ENCODE results near the gene RNF225. TPM values are rescaled to one million over a fixed set of nuclear protein-coding genes. Genes with fewer than 3 reads are reported as not detected.

Gene RNF225
- total and polyA plus RNA-seq, 2 of the 13 experiments (the other 11 are each of a cell fraction or from before 2014, with no cell fraction given), result not detected

GRCh38 chr19:58352760-58353671 is 42.4 kb upstream of the RNF225 start, which contains the start of gene A1BG (continued):
- TF ChIP-seq SALL1 (CRISPR knock-in tag; IDR thresholded peaks at IDR 0.05) (peak; percentile 96), FOXP1 (IDR thresholded peaks at IDR 0.05) (no peak), FOXP1 (CRISPR knock-in tag; IDR thresholded peaks at IDR 0.05) (peak; percentile 44; the same call in 1 of the 2 replicates), ZBTB21 (CRISPR knock-in tag; IDR thresholded peaks at IDR 0.05) (no peak), ZNF234 (CRISPR knock-in tag; conservative IDR thresholded peaks at IDR 0.05) (no peak), ZNF501 (CRISPR knock-in tag; IDR thresholded peaks at IDR 0.05) (0 out of 2 replicates have a peak, but pooled peaks have one; percentile 12), SNRNP70 (IDR thresholded peaks at IDR 0.05; ENCODE audit: low read depth, low read length) (no peak), TARDBP (CRISPR knock-in tag; IDR thresholded peaks at IDR 0.05) (no peak), SMAD9 (CRISPR knock-in tag; IDR thresholded peaks at IDR 0.05) (no peak), ZNF460 (CRISPR knock-in tag; IDR thresholded peaks at IDR 0.05; ENCODE audit: borderline replicate concordance) (no peak), HOXA7 (CRISPR knock-in tag; IDR thresholded peaks at IDR 0.05) (no peak), ZNF839 (CRISPR knock-in tag; IDR thresholded peaks at IDR 0.05; ENCODE audit: borderline replicate concordance) (no peak), WIZ (CRISPR knock-in tag; IDR thresholded peaks at IDR 0.05) (no peak), POLR2A (IDR thresholded peaks at IDR 0.05; ENCODE audit: insufficient read depth in 1 of 2, low read depth in 2 of 2, low read length in 2 of 2) (peak in 1 of 2 experiments; percentile 75; a peak in 2 of 4 replicates), IRF1 (CRISPR knock-in tag; IDR thresholded peaks at IDR 0.05; ENCODE audit: low read depth) (no peak), ZNF143 (CRISPR knock-in tag; IDR thresholded peaks at IDR 0.05) (0 out of 2 replicates have a peak, but pooled peaks have one; percentile 19), HNRNPK (IDR thresholded peaks at IDR 0.05; ENCODE audit: low read depth, low read length, poor library complexity, severe bottlenecking) (no peak), PHF8 (CRISPR knock-in tag; IDR thresholded peaks at IDR 0.05) (peak; percentile 35), RARA (CRISPR knock-in tag; IDR thresholded peaks at IDR 0.05) (peak; percentile 92), KDM6A (CRISPR knock-in tag; IDR thresholded peaks at IDR 0.05; ENCODE audit: low read depth) (peak; percentile 79), ZNF746 (CRISPR knock-in tag; IDR thresholded peaks at IDR 0.05) (peak; percentile 72; the same call in 1 of the 2 replicates), FOXA3 (CRISPR knock-in tag; IDR thresholded peaks at IDR 0.05) (peak; percentile 60), ZNF367 (CRISPR knock-in tag; IDR thresholded peaks at IDR 0.05; ENCODE audit: borderline replicate concordance) (no peak), ZC3H13 (CRISPR knock-in tag; IDR thresholded peaks at IDR 0.05) (no peak; the same call in 1 of the 2 replicates)
- TF ChIP-seq, protein P1, sequence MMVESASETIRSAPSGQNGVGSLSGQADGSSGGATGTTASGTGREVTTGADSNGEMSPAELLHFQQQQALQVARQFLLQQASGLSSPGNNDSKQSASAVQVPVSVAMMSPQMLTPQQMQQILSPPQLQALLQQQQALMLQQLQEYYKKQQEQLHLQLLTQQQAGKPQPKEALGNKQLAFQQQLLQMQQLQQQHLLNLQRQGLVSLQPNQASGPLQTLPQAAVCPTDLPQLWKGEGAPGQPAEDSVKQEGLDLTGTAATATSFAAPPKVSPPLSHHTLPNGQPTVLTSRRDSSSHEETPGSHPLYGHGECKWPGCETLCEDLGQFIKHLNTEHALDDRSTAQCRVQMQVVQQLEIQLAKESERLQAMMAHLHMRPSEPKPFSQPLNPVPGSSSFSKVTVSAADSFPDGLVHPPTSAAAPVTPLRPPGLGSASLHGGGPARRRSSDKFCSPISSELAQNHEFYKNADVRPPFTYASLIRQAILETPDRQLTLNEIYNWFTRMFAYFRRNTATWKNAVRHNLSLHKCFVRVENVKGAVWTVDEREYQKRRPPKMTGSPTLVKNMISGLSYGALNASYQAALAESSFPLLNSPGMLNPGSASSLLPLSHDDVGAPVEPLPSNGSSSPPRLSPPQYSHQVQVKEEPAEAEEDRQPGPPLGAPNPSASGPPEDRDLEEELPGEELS (CRISPR knock-in tag; IDR thresholded peaks at IDR 0.05), result peak; percentile 52; the same call in 1 of the 2 replicates
- TF ChIP-seq, protein P2, sequence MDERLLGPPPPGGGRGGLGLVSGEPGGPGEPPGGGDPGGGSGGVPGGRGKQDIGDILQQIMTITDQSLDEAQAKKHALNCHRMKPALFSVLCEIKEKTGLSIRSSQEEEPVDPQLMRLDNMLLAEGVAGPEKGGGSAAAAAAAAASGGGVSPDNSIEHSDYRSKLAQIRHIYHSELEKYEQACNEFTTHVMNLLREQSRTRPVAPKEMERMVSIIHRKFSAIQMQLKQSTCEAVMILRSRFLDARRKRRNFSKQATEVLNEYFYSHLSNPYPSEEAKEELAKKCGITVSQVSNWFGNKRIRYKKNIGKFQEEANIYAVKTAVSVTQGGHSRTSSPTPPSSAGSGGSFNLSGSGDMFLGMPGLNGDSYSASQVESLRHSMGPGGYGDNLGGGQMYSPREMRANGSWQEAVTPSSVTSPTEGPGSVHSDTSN (CRISPR knock-in tag; IDR thresholded peaks at IDR 0.05), result no peak
- TF ChIP-seq, protein P3, sequence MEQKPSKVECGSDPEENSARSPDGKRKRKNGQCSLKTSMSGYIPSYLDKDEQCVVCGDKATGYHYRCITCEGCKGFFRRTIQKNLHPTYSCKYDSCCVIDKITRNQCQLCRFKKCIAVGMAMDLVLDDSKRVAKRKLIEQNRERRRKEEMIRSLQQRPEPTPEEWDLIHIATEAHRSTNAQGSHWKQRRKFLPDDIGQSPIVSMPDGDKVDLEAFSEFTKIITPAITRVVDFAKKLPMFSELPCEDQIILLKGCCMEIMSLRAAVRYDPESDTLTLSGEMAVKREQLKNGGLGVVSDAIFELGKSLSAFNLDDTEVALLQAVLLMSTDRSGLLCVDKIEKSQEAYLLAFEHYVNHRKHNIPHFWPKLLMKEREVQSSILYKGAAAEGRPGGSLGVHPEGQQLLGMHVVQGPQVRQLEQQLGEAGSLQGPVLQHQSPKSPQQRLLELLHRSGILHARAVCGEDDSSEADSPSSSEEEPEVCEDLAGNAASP (CRISPR knock-in tag; IDR thresholded peaks at IDR 0.05; ENCODE audit: borderline replicate concordance), result peak; percentile 48; the same call in 1 of the 2 replicates
